GM18508 (cell line): Measurements from ENCODE around the gene USP36.
"Not testable (repeated sequence)": the region's sequence is repeated elsewhere in the genome, so short reads cannot be mapped to it uniquely, and the experiment has no call there.

Experiments
- ATAC-seq: cut with Tn5 transposase; IDR thresholded peaks from one replicate; pipeline ENCODE4 v1.9.1; 2021; ENCODE audit warnings: moderate number of reproducible peaks; ENCODE audit not compliant: insufficient read depth, unreplicated experiment

The USP36 gene

DNA sequence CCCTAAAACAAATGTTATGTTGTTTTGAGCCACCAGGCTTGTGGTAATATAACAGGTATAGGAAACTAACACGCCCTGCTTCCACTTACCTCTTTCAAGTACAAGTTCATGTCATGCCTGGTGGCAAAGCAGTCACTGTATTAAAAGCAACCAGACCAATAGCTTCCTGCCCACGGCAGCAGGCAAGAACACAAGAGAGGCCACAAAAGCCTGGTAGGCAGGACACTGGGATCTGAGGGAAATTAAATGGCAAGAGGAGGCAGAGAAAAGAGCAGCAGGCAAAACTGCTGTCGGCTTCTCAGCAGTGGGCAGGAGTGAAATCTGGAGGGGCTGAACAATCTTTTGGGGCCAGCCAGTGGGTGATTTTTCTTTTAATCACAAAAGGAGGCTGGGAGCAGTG, 60.8 kb downstream of the USP36 start:
- no peak for ATAC-seq

DNA sequence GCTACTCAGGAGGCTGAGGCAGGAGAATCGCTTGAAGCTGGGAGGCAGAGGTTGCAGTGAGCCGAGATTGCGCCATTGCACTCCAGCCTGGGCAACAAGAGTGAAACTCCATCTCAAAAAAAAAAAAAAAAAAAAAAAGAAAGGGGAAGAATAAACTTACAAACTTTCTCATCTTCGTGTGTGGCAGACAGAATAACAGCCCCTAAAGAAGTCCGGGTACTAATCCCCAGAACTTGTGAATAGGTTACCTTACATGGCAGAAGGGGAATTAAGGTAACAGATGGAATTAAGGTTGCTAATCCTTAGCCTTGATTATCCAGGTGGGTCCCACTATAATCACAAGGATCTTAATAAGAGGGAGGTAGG, 61.3 kb downstream of the USP36 start:
- ATAC-seq, result not testable (repeated sequence)

DNA sequence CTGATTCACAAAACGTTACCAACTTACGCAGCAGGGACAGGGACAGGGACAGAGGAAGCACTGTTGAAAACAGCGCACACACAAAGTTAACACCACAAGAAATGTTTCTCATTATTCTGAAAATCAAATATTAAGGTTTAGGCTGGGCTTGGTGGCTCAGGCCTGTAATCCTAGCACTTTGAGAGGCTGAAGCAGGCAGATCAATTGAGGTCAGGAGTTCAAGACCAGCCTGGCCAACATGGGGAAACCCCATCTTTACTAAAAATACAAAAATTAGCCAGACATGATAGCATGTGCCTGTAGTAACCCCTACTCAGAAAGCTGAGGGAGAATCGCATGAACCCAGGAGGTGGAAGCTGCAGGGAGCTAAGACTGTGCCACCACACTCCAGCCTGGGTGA, 62.7 kb downstream of the USP36 start:
- no peak for ATAC-seq

DNA sequence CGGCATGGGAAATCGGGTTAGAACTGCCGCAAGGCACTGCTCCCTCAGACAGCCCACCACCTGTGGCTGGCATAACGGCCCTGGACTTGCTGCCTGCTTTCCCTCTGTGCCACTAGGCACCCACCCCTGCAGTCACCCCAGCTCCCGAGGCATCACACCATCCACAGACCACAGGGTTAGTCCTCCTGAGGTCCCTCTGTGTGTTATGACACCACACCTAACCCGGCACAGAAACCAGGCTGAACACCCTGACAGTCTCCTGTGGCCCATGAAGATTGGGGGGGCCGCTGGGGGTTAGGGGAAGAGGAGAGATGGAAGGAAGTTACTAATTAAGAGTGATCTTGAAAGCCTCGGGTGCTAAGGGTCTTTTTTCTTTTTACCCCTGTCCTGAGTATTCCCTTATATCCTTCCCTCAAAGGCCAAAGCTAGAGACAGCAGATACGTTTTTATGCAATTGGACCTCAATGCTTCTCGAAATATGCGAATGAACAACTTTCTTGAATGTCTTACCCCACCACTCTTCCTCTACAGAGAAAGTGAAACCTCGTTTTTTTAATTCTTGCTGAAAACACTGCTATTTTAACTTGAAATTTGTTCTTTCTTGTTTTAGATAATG, 65.5 kb downstream of the USP36 start:
- ATAC-seq, result no peak

DNA sequence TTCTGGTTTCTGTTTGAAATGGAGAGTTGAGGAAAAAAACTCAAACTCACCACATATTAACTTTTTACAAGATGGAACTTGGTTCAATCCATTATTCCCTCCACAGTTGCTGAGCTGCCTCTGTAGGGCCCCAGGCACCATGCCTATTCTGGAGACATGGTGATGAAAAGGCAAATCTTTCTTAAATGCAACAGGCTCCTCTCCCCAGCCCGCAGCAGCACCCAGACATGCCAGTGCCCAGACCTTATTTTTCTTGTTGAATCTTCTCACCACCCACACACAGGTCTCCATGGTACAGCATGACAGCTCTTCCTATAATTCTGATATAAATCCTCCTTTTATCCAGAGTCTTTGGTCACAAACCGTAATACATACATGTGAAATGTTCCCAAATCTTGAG, 66.2 kb downstream of the USP36 start:
- no peak for ATAC-seq

DNA sequence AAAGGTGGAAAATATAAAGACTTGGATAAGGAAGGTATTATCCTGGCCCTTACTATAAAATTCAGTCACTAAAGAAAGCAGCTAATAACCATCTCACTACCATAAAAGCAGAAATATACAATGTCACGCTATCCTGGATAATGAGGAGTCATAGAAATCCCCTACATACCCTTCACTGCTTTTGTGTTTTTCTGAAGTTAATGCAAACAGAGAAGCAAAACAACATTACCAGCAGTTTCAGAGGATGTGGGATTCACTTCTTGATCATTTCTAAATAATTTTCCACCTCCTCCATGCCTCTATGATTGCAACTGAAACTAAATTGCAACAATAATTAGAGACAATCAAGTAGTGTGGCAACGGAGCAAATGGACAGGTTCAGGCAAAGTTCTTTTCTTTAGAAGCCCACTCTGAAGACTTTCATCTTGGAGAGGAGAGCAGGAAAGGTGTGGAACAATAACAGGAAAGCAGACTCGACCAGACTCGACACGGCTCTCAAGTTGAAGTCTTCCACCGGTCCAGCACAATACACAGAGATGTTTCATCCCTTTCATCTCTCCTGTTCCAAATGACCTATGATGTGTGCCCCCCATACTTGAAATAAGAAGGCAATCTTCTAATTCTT, 68.7 kb downstream of the USP36 start:
- no peak for ATAC-seq

DNA sequence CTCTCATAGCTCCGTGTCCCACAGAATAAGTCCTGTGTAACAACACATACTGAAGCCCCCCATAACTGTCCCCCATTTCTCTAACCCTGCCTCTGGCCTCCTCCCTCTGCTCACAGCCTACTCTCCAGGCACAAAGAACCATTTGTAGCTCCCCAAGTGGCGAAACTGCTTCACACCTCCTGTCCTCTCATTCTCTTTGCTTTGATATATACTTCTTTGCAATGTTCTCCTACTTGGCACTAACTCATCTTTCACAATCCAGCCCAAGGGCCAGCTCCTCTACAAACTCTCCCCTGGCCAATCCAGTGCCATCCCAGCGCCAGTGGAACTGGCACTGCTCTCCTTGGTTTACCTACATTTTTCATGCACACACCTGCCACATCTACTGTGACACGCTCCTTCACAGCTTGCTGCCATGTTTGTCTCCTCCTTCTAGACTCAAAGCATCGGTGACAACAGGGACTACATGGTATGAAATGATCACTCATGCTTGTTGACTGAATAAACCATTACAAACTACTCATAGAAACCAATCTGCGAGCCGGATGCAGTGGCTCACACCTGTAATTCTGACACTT, 71.3 kb downstream of the USP36 start:
- ATAC-seq, result no peak

DNA sequence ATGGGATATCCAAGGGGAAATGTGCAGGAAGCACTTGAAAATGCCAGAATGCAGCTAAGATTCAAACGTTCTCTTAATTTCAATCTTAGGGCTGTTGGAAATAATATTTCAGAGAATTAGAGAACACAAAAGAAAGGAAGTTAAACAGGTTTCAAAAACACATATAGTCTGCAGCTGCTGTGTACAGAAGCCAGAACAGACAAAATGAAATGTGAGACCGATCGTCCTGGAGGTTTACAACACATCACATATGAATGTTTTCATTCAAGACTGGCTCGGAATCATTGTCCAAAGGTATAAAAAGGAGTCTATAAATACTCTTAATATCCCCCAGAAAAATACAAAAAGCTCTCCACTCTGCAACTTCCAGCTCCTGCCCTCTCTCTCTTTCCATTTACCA, 72.8 kb downstream of the USP36 start:
- ATAC-seq, result no peak

DNA sequence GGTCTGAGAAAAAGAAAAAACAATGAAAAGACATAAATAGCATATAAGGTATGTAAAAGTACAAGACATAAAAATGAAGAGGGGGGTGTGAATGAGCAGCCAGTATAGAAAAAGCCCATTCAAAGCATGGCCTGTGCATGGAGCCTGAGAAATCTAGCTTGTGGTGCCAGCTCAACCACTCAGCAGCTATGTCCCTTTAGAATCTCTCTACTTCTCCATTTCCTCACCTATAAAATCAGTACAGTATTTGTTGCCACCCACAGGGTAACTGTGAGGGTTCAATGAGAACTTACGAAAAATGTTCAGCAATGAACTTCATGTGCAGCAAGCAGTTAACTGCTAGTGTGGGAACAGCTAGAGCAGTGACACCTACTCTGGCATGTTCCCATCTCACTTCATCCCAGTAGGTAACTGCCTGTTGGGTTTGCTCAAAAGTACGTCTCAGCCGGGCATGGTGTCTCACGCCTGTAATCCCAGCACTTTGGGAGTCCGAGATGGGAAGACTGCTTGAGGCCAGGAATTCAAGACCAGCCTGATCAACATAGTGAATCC, 73.8 kb downstream of the USP36 start:
- ATAC-seq, result no peak

DNA sequence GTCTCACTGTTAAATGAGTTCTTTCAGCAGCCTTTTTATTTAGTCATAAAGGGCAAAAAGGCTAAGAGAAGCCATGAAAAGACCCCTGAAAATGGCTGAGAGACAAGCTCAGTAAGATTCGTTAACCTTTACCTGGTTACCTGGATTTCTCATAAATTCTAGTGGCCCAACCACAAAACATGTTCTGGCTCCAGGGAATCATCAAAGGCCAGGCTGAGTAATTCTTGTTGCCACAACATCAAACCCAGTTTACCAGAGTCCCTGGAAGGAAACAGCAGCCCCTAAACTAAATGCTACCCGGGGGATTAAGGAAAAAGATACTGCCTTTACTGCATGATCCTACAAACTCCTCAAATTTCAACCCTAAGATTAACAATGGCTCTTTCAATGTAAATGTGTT, 74.4 kb downstream of the USP36 start:
- no peak for ATAC-seq

DNA sequence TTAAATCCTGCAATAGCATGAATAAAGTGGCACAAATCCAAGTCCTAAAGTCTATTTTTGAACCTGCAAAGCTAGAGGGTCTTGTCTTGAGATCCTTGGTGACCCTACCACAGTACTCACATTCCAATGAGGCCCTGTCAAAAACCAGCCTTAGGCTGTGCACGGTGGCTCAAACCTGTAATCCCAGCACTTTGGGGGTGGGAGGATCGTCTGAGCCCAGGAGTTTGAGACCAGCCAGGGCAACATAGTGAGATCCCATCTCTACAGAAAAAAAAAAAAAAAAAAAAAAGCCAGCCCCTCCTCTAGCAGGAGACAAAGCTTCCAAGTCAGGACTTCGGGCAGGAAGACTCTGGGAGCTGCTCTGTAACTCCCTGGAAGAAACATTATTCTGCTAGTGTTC, 74.8 kb downstream of the USP36 start:
- no peak for ATAC-seq

DNA sequence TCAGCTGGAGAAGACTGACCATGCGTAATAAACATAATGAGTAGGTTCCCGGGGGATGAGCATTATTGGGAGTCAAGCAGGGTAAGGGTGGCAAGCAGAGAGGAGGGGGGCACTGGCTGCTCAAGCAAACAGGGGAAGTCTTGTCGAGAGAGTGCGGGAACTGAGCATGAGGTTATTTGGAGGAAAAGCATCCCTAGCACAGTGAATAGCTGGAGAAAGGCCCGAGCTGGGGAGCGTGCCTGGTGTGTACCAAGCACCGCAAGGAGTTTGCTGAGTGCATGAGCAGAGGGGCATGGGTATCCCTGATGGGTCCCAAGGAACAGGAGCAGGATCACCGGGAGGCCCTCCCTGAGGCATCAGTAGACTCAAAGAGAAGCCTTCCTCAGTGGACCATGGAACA, 75.7 kb downstream of the USP36 start:
- no peak for ATAC-seq

DNA sequence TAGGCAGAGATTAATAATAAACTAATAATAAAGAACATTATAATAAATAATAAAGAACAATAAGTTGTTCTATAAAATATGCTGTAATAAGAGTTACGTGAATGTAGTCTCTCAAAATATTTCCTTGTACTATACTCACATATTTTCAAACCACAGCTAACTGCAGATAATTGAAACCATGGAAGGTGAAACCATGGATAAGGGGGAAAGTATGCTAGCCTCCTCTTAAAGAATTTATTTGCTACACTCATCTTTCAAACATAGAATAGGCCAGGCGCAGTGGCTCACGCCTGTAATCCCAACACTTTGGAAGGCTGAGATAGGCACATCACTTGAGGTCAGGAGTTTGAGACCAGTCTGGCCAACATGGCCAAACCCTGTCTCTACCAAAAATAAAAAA, 77.1 kb downstream of the USP36 start:
- ATAC-seq, result no peak

DNA sequence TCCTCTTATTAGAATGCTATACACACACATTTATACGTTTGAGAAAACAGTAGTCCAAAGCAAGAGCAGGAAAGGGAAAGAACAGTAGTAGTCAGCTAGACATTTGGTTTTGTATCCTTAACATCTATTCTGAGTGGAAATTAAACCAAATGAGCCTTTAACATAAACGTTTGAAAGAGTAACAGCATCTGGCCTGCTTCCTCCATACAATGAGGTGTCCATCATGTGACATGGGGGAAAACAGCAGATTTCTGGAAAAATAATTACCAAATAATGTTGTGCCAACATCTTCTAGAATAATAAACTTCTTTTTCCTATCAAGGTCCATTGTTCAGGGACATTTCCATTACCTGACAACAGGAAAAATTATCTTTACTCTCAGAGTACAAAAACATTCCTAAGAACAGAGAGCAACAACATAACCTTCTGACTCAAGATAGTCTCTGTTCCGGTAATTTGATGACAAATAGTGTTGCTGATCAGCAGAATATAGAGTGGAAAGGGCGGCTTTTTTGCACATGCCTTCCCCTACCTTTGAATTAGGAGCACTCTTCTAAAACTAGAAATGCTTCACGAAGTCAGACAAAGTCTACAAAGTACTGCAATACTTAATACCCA, 78.7 kb downstream of the USP36 start:
- ATAC-seq, result no peak

DNA sequence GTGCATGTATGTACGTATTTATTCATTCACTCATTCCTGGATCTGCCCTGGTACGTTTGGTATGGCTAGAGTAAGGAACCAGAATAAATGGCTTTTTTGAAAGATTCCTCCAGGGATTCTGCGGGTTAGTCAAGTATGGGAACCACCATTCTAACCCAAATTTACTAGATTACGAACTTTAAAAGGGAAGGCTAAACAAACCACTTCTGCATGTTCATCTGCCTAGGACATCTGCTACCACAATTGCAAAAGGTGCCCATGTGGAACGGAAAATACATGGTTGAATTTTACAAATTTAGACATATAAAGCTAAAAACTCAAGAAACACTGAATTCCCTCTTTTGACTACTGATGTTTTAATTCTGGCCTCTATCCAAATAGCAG, 80.7 kb downstream of the USP36 start:
- no peak for ATAC-seq

DNA sequence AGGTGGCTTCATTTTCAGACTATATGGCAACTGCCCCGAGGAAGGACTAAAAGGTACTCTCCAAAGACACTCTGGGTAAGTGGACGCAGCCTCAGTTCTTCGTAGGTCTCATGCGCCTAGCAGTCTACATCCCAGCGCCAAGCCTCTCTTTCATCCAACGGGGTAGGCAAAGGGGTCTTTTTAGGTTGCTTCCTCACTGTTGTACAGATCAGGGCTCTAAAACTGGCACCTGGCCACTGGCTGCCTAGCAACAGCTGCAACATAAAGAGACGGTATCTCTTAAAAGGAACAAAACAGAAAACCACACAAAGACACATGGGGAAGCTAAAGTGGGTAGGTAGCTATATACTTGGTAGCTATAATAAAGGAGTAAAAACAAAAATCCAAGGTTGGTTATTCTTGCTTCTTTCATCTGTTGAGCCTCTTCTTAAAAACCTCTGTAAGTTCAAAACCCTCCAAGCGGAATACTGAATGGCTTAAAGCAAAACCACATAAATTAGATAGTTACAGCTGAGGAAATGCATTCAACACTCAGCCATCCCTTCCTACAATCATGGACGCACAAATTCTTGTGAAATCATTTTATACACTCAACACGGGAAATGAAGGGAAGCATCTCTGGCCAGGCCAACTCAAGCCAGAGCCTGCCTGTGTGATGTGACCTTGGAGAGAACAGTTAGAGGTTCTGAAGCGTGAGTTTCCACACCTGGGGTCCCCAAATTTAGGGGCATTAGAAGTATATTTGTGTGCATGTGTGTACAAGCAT, 81.2 kb downstream of the USP36 start:
- ATAC-seq, result no peak

DNA sequence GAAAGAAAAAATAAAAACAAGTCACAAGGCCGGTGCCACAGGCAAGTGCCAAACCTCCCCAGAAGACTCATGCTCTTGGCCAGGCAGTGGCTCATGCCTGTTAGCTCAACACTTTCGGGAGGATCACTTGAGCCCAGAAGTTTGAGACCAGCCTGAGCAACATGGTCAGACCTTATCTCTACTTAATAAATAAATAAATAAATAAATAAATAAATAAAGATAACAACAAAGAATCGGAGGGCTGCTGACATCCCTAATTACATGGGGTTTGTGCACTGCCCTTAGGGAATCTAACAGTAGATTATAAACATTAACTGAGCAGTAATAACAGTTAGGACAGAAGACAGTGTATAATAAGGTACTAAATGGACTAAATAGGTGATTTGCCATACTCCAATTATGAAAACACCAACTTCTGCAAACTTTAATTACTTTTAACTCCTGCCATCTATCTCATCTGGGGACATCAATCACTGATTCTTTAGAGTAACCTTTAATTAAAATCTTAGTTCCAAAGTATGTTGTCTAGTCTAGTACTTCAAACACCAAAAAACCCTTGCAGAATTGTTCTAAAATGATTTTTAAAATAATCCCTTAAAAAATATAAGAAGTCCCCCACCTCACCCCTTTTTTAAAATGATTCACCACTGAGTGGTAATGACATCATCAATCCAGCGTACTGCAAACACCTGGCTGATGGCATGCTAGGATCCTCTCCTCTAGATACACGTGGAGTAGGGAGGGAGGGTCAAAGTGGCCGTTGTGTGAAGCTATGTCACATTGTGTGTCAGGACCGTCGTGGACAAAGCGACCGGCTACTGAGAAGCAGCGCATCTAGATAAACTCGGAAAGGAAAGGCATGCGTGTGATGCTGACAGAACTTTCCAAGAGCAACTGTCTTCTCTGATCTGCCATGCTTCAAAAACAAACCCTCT, 87.0 kb downstream of the USP36 start:
- ATAC-seq, result no peak

DNA sequence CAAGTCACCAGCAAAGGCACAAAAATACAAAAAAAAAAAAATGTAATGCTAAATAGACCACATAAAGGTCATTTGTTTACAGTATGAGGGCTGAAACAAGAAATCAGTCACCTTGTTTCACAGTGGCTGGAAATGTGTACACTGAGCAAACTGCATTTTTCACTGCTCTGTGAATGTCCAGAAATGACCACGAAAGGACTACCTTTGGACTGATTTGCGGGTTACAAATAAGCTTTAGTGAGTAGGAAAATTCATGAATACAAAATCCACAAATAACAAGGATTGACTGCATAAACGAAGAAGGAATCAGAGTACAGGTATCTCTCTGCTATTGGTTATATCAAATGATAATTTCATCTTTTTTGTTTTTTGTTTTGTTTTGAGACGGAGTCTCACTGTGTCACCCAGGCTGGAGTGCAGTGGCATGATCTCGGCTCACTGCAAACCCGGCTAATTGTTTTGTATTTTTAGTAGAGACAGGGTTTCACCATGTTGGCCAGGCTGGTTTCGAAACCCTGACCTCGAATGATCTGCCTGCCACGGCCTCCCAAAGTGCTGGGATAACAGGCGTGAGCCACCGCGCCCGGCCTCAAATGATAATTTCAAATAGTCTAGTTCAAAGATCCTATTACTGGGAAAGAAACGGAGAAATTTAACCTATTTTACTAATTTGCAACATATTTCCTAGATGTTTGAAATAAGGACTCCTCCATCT, 89.0 kb downstream of the USP36 start:
- no peak for ATAC-seq

DNA sequence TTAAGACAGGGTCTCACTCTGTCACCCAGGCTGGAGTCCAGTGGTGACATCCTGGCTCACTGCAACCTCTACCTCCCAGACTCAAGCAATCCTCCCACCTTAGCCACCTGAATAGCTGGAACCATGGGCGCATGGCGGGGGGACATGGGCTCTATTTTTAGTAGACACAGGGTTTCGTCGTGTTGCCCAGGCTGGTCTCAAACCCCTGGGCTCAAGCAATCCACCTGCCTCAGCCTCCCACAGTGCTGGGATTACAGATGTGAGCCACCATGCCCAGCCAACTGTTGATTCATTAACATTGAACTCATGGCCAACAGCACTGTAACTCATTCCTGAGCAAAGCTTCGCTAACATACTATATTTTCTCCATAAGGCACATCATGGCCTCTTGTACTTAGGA, 89.6 kb downstream of the USP36 start:
- ATAC-seq, result not testable (repeated sequence)
